ENCODE results near the gene CDCP1.

Gene CDCP1

DNA sequence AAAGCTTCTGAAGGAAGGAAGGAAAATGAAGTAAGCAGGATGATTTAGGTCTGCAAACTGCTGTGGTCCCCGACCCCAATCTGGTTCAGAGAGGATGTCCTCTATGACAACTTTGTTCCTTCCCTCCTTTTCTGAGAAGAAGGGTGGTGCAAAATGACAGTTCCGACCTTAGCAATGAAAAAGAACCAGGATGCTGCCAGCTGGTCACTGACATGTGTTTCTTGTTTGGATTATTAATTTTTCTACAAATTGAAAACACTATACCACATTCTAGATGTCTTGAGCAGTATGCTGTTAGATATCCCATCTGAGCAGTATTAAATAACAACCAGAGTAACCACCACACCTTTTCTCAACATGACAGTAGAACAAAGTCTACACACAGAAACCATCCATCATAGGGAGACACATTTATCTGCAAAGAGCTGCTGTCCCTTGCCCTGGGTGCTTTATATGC lies 27.5 kb downstream of the CDCP1 start:
- H3K27ac ChIP-seq (ENCODE audit: low read depth, low read length) = no peak overlapping the region
- peaks cover 0 to 2% of the 10 kb centered on the region in 2 donors for H3K36me3 ChIP-seq (ENCODE audit: control insufficient read depth in 1 of 2, insufficient read depth in 2 of 2, low read length in 2 of 2)
- no peak overlapping the region for H3K4me3 ChIP-seq (ENCODE audit: low read depth in 1 of 2, low read length in 2 of 2)
- no peaks in the 10 kb centered on the region for H3K9me3 ChIP-seq (ENCODE audit: control insufficient read depth in 1 of 2, low read length in 2 of 2)
- H3K27me3 ChIP-seq (ENCODE audit: control insufficient read depth in 1 of 2, insufficient read depth in 2 of 2, low read length in 2 of 2) = no peaks in the 10 kb centered on the region
- H3K4me1 ChIP-seq (ENCODE audit: control insufficient read depth in 1 of 2, insufficient read depth in 2 of 2, low read length in 2 of 2) = peaks cover 40 to 41% of the 10 kb centered on the region in 2 donors
- H3K9ac ChIP-seq (ENCODE audit: low read depth in 1 of 2, low read length in 2 of 2) = no peak overlapping the region

DNA sequence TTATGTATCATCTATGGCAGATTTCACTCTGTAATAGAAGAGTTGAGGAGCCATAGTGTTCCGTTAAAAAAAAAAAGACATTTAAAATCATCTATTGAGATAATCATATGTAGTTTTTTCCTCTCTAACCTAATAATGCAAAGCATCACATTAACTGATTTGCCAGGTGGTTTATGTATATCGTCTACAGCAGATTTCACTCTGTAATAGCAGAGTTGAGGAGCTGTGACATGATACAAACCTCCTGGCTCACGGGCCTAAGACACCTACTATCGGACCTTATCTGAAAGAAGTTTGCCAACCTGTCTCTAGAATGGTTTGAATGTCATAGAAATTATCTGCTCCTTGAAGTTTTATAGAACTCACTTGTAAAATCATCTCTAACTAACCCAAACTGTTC lies 29.8 kb downstream of the CDCP1 start:
- Histone ChIP-seq H3K36me3 (ENCODE audit: control insufficient read depth in 1 of 2, insufficient read depth in 2 of 2, low read length in 2 of 2) (peaks cover 6 to 14% of the 10 kb centered on the region in 2 donors), H3K27ac (ENCODE audit: low read depth, low read length) (no peak overlapping the region), H3K9me3 (ENCODE audit: control insufficient read depth in 1 of 2, low read length in 2 of 2) (no peaks in the 10 kb centered on the region), H3K9ac (ENCODE audit: low read depth in 1 of 2, low read length in 2 of 2) (no peak overlapping the region), H3K4me3 (ENCODE audit: low read depth in 1 of 2, low read length in 2 of 2) (no peak overlapping the region), H3K4me1 (ENCODE audit: control insufficient read depth in 1 of 2, insufficient read depth in 2 of 2, low read length in 2 of 2) (peaks cover 27 to 33% of the 10 kb centered on the region in 2 donors), H3K27me3 (ENCODE audit: control insufficient read depth in 1 of 2, insufficient read depth in 2 of 2, low read length in 2 of 2) (no peaks in the 10 kb centered on the region)

GRCh38 chr3:45113625-45114050 lies 32.5 kb downstream of the CDCP1 start:
- H3K9me3 ChIP-seq (ENCODE audit: control insufficient read depth in 1 of 2, low read length in 2 of 2) = no peaks in the 10 kb centered on the region
- no peaks in the 10 kb centered on the region for H3K27me3 ChIP-seq (ENCODE audit: control insufficient read depth in 1 of 2, insufficient read depth in 2 of 2, low read length in 2 of 2)
- H3K27ac ChIP-seq (ENCODE audit: low read depth, low read length) = no peak overlapping the region
- H3K4me1 ChIP-seq (ENCODE audit: control insufficient read depth in 1 of 2, insufficient read depth in 2 of 2, low read length in 2 of 2) = peaks cover 26 to 27% of the 10 kb centered on the region in 2 donors
- H3K4me3 ChIP-seq (ENCODE audit: low read depth in 1 of 2, low read length in 2 of 2) = no peak overlapping the region
- H3K36me3 ChIP-seq (ENCODE audit: control insufficient read depth in 1 of 2, insufficient read depth in 2 of 2, low read length in 2 of 2) = peaks cover 10 to 24% of the 10 kb centered on the region in 2 donors
- H3K9ac ChIP-seq (ENCODE audit: low read depth in 1 of 2, low read length in 2 of 2) = no peak overlapping the region

- peaks cover 10 to 24% of the 10 kb centered on the region in 2 donors for H3K36me3 ChIP-seq (ENCODE audit: control insufficient read depth in 1 of 2, insufficient read depth in 2 of 2, low read length in 2 of 2)
- peaks cover 20 to 25% of the 10 kb centered on the region in 2 donors for H3K4me1 ChIP-seq (ENCODE audit: control insufficient read depth in 1 of 2, insufficient read depth in 2 of 2, low read length in 2 of 2)
- H3K9me3 ChIP-seq (ENCODE audit: control insufficient read depth in 1 of 2, low read length in 2 of 2) = no peaks in the 10 kb centered on the region
- no peak overlapping the region for H3K27ac ChIP-seq (ENCODE audit: low read depth, low read length)
- H3K27me3 ChIP-seq (ENCODE audit: control insufficient read depth in 1 of 2, insufficient read depth in 2 of 2, low read length in 2 of 2) = no peaks in the 10 kb centered on the region
- no peak overlapping the region for H3K4me3 ChIP-seq (ENCODE audit: low read depth in 1 of 2, low read length in 2 of 2)
- H3K9ac ChIP-seq (ENCODE audit: low read depth in 1 of 2, low read length in 2 of 2) = no peak overlapping the region
Observed at GRCh38 chr3:45112939-45113338, 33.2 kb downstream of the CDCP1 start.

DNA sequence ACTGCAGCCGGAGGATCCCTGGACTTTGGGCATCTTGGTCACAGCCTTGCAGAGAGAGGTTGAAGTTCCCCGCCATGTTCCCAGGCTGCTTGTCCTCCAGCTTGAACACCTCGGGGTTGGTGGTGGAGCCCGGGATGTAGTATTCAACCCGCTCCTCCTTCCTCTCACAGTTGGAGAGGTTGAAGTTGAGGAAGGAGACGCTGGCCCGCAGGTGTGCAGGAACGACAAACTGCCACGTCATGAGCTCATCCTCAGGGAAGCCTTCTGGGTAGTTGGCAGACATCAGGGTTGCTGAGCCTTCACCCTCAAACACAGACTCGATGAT lies 35.7 kb downstream of the CDCP1 start:
- H3K9me3 ChIP-seq (ENCODE audit: control insufficient read depth in 1 of 2, low read length in 2 of 2) = no peaks in the 10 kb centered on the region
- H3K27ac ChIP-seq (ENCODE audit: low read depth, low read length) = peak overlapping the region; percentile 74
- H3K4me1 ChIP-seq (ENCODE audit: control insufficient read depth in 1 of 2, insufficient read depth in 2 of 2, low read length in 2 of 2) = peaks cover 20 to 26% of the 10 kb centered on the region in 2 donors
- no peaks in the 10 kb centered on the region for H3K27me3 ChIP-seq (ENCODE audit: control insufficient read depth in 1 of 2, insufficient read depth in 2 of 2, low read length in 2 of 2)
- H3K4me3 ChIP-seq (ENCODE audit: low read depth in 1 of 2, low read length in 2 of 2) = peak overlapping the region; percentile 33 to 49
- peak overlapping the region; percentile 34 to 54 for H3K9ac ChIP-seq (ENCODE audit: low read depth in 1 of 2, low read length in 2 of 2)
- H3K36me3 ChIP-seq (ENCODE audit: control insufficient read depth in 1 of 2, insufficient read depth in 2 of 2, low read length in 2 of 2) = peaks cover 22 to 45% of the 10 kb centered on the region in 2 donors

DNA sequence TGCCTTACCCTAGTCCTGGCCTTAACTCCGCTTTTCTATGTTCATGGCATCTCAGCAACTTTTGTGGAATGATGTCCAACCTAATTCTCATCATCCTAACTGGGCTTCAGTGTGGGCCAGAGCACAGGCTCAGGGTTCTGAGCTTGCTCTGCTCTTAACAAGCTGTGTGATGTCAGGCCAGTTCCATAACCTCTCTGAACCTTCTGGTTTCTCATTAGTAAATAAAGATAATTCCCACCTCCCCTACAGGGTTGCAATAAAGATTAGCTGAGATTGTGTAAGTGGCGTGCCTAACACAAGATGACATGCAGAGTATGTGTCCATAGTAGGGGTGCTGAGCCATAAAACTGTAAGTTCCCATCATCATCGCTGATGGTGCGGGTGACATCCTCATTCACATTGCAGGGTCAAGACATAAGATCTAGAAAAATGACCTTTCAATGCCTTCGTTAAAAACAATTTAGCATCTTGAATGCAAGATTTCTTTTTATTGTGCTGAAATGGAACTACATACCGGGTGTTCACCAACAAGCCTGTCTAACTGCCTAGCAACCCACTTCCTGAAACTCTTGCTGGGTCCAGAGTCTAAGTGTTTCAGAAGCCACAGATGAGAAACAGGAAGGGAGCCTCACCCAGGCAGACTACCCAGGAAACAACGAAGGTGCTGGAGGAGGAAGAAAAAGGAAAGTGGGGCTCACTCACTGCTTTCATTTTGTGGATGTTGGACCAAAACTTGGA lies 36.2 kb downstream of the CDCP1 start:
- Histone ChIP-seq H3K9me3 (ENCODE audit: control insufficient read depth in 1 of 2, low read length in 2 of 2) (no peaks in the 10 kb centered on the region), H3K9ac (ENCODE audit: low read depth in 1 of 2, low read length in 2 of 2) (peak overlapping the region; percentile 34 to 54), H3K27me3 (ENCODE audit: control insufficient read depth in 1 of 2, insufficient read depth in 2 of 2, low read length in 2 of 2) (no peaks in the 10 kb centered on the region), H3K4me1 (ENCODE audit: control insufficient read depth in 1 of 2, insufficient read depth in 2 of 2, low read length in 2 of 2) (peaks cover 20 to 26% of the 10 kb centered on the region in 2 donors), H3K36me3 (ENCODE audit: control insufficient read depth in 1 of 2, insufficient read depth in 2 of 2, low read length in 2 of 2) (peaks cover 22 to 48% of the 10 kb centered on the region in 2 donors), H3K4me3 (ENCODE audit: low read depth in 1 of 2, low read length in 2 of 2) (peak overlapping the region; percentile 33 to 49), H3K27ac (ENCODE audit: low read depth, low read length) (peak overlapping the region; percentile 74)

GRCh38 chr3:45106874-45107273 lies 39.3 kb downstream of the CDCP1 start:
- H3K9ac ChIP-seq (ENCODE audit: low read depth in 1 of 2, low read length in 2 of 2) = no peak overlapping the region
- no peaks in the 10 kb centered on the region for H3K27me3 ChIP-seq (ENCODE audit: control insufficient read depth in 1 of 2, insufficient read depth in 2 of 2, low read length in 2 of 2)
- H3K36me3 ChIP-seq (ENCODE audit: control insufficient read depth in 1 of 2, insufficient read depth in 2 of 2, low read length in 2 of 2) = peaks cover 20 to 53% of the 10 kb centered on the region in 2 donors
- no peak overlapping the region for H3K4me3 ChIP-seq (ENCODE audit: low read depth in 1 of 2, low read length in 2 of 2)
- peaks cover 20 to 26% of the 10 kb centered on the region in 2 donors for H3K4me1 ChIP-seq (ENCODE audit: control insufficient read depth in 1 of 2, insufficient read depth in 2 of 2, low read length in 2 of 2)
- no peak overlapping the region for H3K27ac ChIP-seq (ENCODE audit: low read depth, low read length)
- H3K9me3 ChIP-seq (ENCODE audit: control insufficient read depth in 1 of 2, low read length in 2 of 2) = no peaks in the 10 kb centered on the region

GRCh38 chr3:45105855-45106671 lies 40.1 kb downstream of the CDCP1 start:
- no peak overlapping the region for H3K4me3 ChIP-seq (ENCODE audit: low read depth in 1 of 2, low read length in 2 of 2)
- no peak overlapping the region for H3K27ac ChIP-seq (ENCODE audit: low read depth, low read length)
- peaks cover 16 to 49% of the 10 kb centered on the region in 2 donors for H3K36me3 ChIP-seq (ENCODE audit: control insufficient read depth in 1 of 2, insufficient read depth in 2 of 2, low read length in 2 of 2)
- H3K4me1 ChIP-seq (ENCODE audit: control insufficient read depth in 1 of 2, insufficient read depth in 2 of 2, low read length in 2 of 2) = peaks cover 20 to 26% of the 10 kb centered on the region in 2 donors
- no peak overlapping the region for H3K9ac ChIP-seq (ENCODE audit: low read depth in 1 of 2, low read length in 2 of 2)
- H3K27me3 ChIP-seq (ENCODE audit: control insufficient read depth in 1 of 2, insufficient read depth in 2 of 2, low read length in 2 of 2) = no peaks in the 10 kb centered on the region
- no peaks in the 10 kb centered on the region for H3K9me3 ChIP-seq (ENCODE audit: control insufficient read depth in 1 of 2, low read length in 2 of 2)

DNA sequence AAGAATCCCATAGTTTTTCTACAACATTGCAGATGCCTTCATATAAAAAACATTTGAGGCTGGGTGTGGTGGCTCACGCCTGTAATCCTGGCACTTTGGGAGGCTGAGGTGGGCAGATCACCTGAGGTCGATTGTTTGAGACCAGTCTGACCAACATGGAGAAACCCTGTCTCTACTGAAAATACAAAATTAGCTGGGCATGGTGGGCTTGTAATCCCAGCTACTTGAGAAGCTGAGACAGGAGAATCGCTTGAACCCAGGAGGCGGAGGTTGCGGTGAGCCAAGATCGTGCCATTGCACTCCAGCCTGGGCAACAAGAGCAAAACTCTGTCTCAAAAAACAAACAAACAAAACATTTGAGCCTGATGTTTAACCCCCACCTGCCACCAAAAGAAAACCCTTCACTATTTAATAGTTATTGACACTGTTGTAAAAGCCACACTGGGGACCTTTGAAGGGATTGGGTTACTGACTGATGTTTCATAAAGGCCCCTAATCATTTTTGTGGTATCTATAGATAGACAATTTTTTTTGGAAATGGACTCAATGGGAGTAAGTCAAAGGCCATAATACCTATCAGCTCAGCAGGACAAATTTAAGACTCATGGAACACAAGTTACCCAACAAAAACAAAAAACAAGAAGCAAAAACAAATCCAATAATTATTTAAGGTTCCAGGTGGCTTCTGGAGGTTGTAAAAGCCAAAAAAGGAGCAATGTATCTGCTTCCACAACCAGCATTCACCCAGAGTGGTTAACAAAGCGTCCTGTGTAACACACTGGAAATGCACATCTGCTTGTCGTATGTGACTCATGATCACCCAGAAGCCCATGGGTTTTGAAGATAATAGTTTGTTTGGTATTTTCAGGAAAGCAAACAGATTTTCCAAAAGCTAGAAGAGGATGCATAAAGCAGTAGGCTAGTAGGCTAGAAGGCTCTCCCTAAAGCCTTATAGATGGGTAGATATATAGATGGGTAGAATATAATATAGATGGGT lies 41.2 kb downstream of the CDCP1 start:
- H3K9me3 ChIP-seq (ENCODE audit: control insufficient read depth in 1 of 2, low read length in 2 of 2) = no peaks in the 10 kb centered on the region
- H3K27me3 ChIP-seq (ENCODE audit: control insufficient read depth in 1 of 2, insufficient read depth in 2 of 2, low read length in 2 of 2) = no peaks in the 10 kb centered on the region
- no peak overlapping the region for H3K27ac ChIP-seq (ENCODE audit: low read depth, low read length)
- H3K9ac ChIP-seq (ENCODE audit: low read depth in 1 of 2, low read length in 2 of 2) = no peak overlapping the region
- H3K36me3 ChIP-seq (ENCODE audit: control insufficient read depth in 1 of 2, insufficient read depth in 2 of 2, low read length in 2 of 2) = peaks cover 16 to 51% of the 10 kb centered on the region in 2 donors
- peaks cover 12 to 18% of the 10 kb centered on the region in 2 donors for H3K4me1 ChIP-seq (ENCODE audit: control insufficient read depth in 1 of 2, insufficient read depth in 2 of 2, low read length in 2 of 2)
- no peak overlapping the region for H3K4me3 ChIP-seq (ENCODE audit: low read depth in 1 of 2, low read length in 2 of 2)
